ENCODE data around the gene CLDN10. TPM values are rescaled to one million over a fixed set of nuclear protein-coding genes. Genes with fewer than 3 reads are reported as not detected.

CLDN10 gene
- total RNA-seq, 1 experiment from 2014 or later = 24.7 TPM

- TF ChIP-seq PRDM15 (CRISPR knock-in tag; IDR thresholded peaks at IDR 0.05) (no peak), FOXK1 (CRISPR knock-in tag; IDR thresholded peaks at IDR 0.05) (no peak), E2F4 (CRISPR knock-in tag; IDR thresholded peaks at IDR 0.05; ENCODE audit: borderline replicate concordance, low read depth) (no peak)
Observed at GRCh38 chr13:95601906-95602305, 49.4 kb downstream of the CLDN10 start (continued).

- no peaks in the 10 kb centered on the region for H3K27me3 Mint-ChIP-seq (ENCODE audit: low read depth)
- ATAC-seq = no peak
- no peak overlapping the region for H3K27ac Mint-ChIP-seq
- no peak for DNase-seq (ENCODE audit: low spot score)
- peaks cover 27% of the 10 kb centered on the region for H3K36me3 Mint-ChIP-seq
- no peaks in the 10 kb centered on the region for H3K9me3 Mint-ChIP-seq
- ChIA-PET CTCF (no interaction called here), POLR2A (no interaction called here)
- peaks cover 5% of the 10 kb centered on the region; the same call in 1 of the 2 replicates for H3K4me1 Mint-ChIP-seq
- no peak overlapping the region for H3K4me3 Mint-ChIP-seq
- TF ChIP-seq HMGA2 (CRISPR knock-in tag; IDR thresholded peaks at IDR 0.05) (no peak), IRF2 (CRISPR knock-in tag; IDR thresholded peaks at IDR 0.05; ENCODE audit: borderline replicate concordance, low read depth) (no peak), ZNF219 (CRISPR knock-in tag; IDR thresholded peaks at IDR 0.05; ENCODE audit: borderline replicate concordance) (no peak), ZNF396 (CRISPR knock-in tag; IDR thresholded peaks at IDR 0.05; ENCODE audit: borderline replicate concordance) (no peak), SP1 (CRISPR knock-in tag; conservative IDR thresholded peaks at IDR 0.05) (no peak), AR (CRISPR knock-in tag; IDR thresholded peaks at IDR 0.05) (no peak), ZNF232 (CRISPR knock-in tag; IDR thresholded peaks at IDR 0.05) (no peak), ZNF512 (CRISPR knock-in tag; IDR thresholded peaks at IDR 0.05; ENCODE audit: borderline replicate concordance) (no peak), ARID4B (CRISPR knock-in tag; IDR thresholded peaks at IDR 0.05; ENCODE audit: borderline replicate concordance) (no peak), E2F5 (CRISPR knock-in tag; IDR thresholded peaks at IDR 0.05) (no peak), FOXJ3 (CRISPR knock-in tag; IDR thresholded peaks at IDR 0.05; ENCODE audit: borderline replicate concordance) (no peak)
Observed at GRCh38 chr13:95603887-95604555, 51.5 kb downstream of the CLDN10 start.

All from WTC11 (cell line).